ENCODE measurements around the gene AIPL1.

The AIPL1 gene

GRCh38 chr17:6413065-6413464 lies 21.9 kb downstream of the AIPL1 start:
- peak; percentile 71 for DNase-seq

DNA sequence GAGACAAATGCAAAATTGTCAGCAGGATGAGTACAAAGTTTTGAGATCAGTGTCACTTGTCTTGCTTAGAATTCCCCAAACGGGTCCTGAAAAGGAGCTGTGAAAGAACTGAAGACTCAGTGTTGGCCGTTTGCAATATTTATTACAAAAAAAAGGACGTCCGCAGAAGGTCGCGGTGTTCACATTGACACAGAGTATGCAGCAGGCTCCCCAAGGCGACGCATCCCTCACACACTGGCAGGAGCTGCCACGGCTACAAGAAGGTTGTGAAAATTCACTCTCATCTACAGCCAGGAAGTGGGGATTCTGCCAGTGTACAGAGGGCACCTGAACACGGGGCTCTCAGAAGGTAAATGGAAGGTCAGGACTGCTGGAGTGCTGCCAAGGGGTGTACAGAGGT lies 26.2 kb downstream of the AIPL1 start:
- DNase-seq = no peak

DNA sequence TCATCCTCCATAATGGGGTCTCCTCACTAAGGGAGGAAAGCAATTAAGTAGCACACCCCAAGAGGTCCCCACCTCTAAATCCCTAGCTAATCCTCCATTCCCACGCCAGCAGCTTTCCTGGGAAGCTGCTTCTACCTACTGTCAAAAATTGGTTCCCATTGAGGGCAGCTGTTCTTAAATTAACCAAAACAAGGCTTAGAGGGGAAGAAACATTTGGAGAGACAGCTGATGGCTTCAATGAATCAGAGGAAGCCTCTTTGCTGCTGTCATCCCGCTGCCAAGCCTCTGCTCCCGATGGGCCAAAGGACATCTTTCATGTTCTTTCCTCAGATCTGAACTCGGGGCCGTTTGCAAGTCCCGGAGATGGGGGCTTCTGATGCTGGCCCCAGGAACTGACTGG lies 26.6 kb downstream of the AIPL1 start:
- no peak for DNase-seq

DNA sequence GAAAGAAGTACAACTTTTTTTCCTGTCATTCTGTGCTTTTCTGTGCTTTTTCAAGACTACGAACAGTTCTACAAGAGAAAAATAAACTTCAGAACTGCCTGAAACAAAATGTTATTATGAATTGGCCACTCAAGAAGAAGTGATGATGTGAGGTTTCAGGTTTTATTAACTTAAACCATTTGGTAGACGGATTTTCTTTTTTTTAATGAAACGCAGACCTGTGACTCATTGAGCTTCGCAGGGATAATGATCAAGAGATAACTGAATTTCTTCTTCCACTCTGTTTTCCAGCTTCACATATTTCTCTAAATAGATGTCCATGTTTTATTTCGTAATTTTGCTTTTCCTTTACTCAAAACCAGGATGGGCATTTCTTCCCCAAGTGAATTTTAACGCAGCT lies 32.7 kb downstream of the AIPL1 start:
- DNase-seq = no peak

DNA sequence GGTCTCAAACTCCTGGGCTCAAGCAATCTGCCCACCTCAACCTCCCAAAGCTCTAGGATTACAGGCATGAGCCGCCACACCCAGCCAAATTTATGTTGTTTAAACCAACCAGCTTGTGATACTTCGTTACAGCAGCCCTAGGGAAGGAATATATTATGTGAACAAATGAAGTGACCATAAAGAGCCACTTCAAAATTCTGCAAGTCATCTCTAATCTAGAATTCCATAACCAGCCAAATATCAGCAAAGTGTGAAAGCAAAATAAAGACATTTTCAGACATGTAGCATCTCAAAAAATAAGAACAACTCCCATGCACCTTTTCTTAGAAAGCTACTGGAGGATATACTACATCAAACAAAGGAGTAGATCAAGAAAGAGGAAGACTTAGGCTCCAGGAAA lies 36.0 kb downstream of the AIPL1 start:
- no peak for DNase-seq

DNA sequence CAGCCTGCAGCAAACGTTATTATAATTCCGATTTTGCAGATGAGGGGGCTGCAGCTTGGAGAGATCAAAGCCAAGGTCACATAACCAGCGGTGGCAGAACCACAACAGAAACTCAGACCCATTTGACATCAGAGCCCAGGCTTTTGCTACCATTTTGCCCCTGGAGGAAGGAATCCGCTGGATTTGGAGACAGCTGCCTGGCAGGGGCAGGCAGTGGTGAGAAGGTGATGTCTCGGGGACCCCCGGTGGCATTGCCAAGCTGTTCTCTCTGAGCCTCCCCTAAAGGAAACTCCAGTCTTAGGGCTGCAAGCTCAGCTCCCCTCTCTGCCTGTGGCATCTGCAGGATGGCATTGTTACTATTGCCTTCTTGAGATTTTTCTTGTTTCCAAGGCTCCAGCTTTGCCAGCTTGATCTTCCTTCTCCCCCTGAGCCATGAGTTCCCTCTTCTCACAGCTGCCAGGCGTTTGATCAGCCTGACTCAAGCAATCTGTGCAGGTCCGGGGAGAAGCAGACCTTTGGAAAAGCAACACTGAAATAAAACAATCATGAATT lies 40.8 kb downstream of the AIPL1 start:
- no peak for DNase-seq

GRCh38 chr17:6393351-6393952 lies 41.5 kb downstream of the AIPL1 start:
- DNase-seq = peak; percentile 66

DNA sequence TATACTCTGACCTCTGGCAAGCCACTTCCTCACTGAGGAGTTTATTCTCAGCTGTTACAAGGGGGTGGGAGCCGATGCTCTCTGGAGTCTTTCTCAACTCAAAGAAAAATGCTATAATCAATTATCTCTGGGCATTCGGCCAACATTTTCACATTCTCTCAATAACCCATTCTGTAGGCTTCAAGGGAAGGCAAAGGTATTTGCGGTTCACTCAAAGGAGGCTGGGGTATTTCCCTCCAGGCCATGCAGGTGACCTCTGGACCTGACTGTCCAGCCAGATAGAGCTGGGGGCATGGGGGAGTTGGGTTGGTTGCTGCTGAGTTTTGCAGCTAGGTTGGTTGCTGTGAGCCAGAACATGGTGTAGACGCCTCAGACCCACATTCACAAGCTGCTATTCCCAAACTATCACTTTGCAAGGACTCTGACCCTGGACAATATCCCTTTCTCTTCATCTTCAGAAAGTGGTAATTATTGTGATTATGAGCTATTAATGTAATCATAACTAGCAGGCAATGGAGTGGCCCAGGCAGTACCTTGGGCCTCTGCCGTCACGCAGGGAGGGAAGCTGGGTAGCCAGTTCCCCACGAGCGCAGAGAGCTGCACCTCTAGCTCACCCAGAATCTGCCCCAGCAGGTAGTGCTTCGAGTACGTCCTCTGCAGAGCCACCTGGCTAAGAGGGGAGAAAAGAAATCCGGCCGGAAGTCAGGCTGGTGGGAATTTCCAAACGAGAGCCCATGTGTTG lies 42.1 kb downstream of the AIPL1 start:
- DNase-seq = peak; percentile 52

- DNase-seq = no peak
Measured at GRCh38 chr17:6388416-6388815, 46.5 kb downstream of the AIPL1 start.

DNA sequence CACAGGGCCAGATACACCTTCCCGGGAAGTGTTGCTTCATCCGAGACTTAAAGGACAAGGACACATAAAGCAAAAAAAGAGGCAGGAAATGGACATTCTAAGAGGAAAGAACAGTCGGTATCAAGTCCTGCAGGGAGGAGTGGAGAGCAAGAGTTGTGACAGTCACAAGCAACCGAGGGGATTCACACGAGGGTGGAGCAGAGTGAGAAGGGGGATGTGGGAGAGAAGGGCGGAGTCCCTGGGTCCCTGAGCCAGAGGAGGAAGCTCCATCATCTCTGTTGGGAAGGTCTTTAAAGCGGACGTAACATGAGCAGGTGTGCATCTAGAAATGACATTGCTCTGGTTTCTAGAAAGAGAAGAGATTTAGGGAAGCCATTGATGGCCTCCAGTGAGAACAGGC lies 47.1 kb downstream of the AIPL1 start:
- no peak for DNase-seq

DNA sequence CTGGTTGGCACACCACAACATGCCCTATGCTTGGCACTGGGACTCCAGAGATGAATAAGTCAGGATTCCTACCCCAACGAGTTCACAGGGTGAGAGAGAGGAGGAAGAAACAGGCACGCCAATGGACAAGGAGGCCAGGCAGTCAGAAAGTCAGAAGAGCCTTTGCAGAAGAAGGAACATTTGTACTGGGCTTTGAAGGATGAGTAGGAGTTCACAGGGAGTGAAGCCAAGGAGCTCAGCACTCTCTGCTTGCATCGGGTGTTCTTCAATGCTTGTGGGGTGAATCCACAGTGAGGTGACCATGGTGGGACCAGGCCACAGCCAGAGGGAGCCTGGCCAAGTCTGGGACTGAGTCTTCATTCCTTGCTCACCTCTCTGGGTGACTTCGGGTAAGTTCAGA lies 47.5 kb downstream of the AIPL1 start:
- no peak for DNase-seq

DNA sequence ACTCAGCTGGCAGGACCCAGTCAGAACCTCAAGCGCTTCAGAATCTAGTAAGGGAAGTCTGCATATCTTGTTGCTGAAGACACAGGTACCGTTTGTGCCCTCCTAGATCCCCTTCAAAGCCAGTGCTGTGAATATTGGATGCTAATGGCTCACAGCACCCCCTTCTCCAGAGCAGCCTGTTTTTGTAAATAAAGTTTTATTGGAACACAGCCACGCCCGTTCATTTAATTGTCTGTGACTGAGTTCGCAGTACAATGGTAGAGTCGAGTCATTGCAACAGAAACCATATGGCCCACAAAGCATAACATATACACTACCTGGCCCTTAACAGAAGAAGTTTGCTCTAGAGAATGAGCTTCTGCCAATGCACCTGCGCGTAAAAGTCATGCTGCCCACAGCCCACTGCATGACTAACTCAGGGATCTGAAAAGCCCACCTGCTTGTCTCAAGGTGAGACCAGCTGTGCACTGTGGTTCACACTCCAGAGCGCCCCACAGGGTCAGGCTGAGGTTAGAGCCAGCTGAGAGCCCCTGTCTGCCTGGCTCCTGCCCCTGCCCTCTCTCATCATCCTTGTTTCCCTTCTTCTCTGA lies 48.8 kb downstream of the AIPL1 start:
- DNase-seq = no peak

DNA sequence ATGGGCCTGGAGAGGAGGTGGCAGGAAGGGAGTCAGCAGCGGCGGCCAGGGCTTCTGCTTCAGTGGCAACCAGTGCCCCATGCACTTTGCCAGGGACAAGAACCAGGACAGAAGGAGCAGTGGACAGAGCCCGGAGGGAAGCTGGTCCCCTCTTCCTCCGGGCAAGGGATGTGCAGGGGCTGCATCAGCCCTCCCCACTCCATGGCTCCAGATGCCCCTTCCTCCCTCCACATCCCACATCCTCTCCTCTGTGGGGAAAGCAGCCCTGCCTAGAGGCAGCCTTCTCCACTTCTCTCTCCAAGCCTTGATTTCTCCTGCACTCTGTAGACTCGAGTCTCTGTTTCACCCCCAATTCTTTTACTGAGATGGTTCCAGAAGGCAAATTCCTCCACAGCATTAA lies 50.4 kb downstream of the AIPL1 start:
- no peak for DNase-seq

DNA sequence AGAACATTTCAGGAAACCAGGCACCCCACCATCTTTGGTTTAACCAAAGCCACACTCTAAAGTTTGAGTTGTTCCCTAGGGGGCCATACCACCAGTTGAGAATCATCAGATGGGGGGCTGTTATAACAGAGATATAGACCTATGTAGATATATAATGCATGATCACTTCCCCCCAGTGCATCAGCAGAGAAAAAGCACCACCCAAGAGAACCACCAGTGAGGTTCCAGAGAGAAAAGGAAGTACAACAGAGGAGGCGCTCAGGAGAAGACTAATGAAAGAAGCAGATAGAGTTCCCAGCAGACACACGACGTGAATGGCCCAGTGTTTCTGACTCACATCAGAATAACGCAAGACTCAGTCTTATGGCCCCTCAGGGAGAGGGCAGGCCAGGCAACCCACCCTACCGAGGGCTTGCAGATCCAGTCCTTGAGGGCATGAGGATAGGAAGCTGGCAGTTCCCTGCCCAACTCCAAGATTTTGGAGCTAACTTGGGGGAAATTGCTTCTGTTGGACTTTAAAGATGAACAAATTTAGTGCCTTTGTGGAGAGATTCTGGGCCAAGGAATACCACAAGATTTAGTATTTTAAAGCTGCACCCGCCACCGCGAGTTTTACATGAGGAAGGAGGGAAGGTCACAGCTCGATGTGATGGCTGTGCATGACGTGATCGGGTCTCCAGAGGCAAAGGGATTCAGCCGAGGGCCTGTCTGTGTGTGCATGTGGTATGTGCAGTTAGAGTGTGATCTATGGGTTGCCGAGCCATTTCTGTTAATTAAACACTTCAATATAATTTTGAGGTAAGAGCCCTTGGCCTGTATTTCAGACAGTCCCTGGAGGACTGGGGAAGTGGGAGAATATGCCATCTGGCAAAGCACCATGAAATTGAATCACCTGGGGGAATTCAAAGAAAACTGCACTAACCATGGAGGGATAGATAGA lies 53.1 kb downstream of the AIPL1 start:
- peak; percentile 92 for DNase-seq

GRCh38 chr17:6380915-6381438 lies 53.9 kb downstream of the AIPL1 start:
- DNase-seq = no peak

DNA sequence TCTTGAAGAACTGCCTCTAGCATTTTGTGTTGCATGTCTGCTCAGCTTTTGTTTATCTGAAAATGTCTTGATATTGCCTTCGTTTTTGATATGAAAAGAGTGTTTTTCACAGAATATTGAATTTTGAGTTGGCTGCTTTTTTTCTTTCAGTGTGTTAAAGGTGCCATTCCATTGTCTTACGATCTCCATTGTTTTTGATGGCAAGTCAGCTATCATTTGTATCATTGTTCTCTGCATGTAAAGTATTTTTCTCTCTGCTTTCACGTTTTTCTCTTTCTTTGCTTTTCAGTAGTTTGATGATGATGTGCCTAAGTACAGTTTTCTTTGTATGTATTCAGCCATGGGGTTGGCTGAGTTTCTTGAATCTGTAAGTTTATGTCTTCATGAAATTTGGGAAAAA lies 57.0 kb downstream of the AIPL1 start:
- no peak for DNase-seq

DNA sequence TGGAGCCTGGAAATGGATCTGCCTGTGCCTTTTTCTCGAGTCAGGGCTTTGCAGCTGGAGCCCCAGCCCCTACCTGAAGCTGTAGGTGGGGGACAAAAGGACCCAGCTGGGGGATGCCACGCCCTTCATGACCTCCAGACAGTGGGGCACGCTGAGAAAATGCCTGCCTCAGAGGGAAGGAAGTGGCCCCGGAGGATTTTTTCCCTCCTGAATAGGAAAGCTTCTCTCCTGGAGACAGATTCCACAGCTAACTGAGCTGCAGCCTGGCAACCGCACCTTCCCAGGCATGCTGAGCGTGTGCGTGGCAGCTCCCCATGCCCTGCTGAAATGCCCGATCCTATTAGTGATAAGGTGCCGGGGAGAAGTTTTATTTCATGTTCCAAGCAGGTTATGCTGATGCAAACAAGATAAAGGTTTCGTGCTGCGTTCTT lies 58.0 kb downstream of the AIPL1 start:
- no peak for DNase-seq

GRCh38 chr17:6374761-6375312 lies 60.1 kb downstream of the AIPL1 start:
- DNase-seq = peak; percentile 14

- no peak for DNase-seq
Measured at GRCh38 chr17:6374271-6374691, 60.6 kb downstream of the AIPL1 start.

Measured in NCI-H1436 (cell line).